Stomach (tissue), 4 donors: ENCODE data around the gene ZNF322.

Source experiments
- CTCF ChIP-seq, 7 experiments: fragments of 450-650 bp in 4 of 7; fragments of 200-600 bp in 3 of 7; sonication (generic) in 3 of 7; IDR thresholded peaks; one replicate each; pipeline ENCODE4 v1.5.1; 2016 to 2019; ENCODE audit warnings: antibody characterized with exemption in 7 of 7, control low read depth in 2 of 7, mild to moderate bottlenecking in 1 of 7
- EP300 ChIP-seq: sonication (generic); formaldehyde crosslinking; IDR thresholded peaks from one replicate; pipeline ENCODE4 v1.6.1; 2017; ENCODE audit warnings: antibody characterized with exemption
- POLR2A ChIP-seq, 4 donors: fragments of 450-650 bp; IDR thresholded peaks; one replicate each; pipeline ENCODE4 v1.6.1; 2016; ENCODE audit warnings: antibody characterized with exemption in 4 of 4, control low read depth in 2 of 4, mild to moderate bottlenecking in 1 of 4, moderate library complexity in 1 of 4
- POLR2AphosphoS5 ChIP-seq, 3 donors: sonication (generic); formaldehyde crosslinking; IDR thresholded peaks; one replicate each; pipeline ENCODE4 v1.6.1; 2016; ENCODE audit warnings: antibody characterized with exemption in 3 of 3

- TF ChIP-seq CTCF (IDR thresholded peaks at IDR 0.05) (no peak), POLR2A (IDR thresholded peaks at IDR 0.05) (no peak), EP300 (no peak), POLR2AphosphoS5 (IDR thresholded peaks at IDR 0.05) (no peak)
Measured at GRCh38 chr6:26594131-26594498, 65.4 kb downstream of the ZNF322 start.
